NCI-H2029 (cell line): ENCODE measurements around the gene RAD9B.
"Not testable (repeated sequence)": the region's sequence is repeated elsewhere in the genome, so short reads cannot be mapped to it uniquely, and the experiment has no call there.

ENCODE experiments used
- DNase-seq: peaks from one replicate; lab custom pipeline; 2025; lab: John Stamatoyannopoulos, UW

RAD9B gene

GRCh38 chr12:110501752-110502738 lies at the start of gene RAD9B, which contains the start of gene VPS29:
RAD9B (plus strand) TSS chr12:110502331; CDS start chr12:110502338, 7 bp downstream.
VPS29 (minus strand) TSS chr12:110502111; CDS start chr12:110502051, 60 bp downstream.
- peak; percentile 99 for DNase-seq

GRCh38 chr12:110453569-110454296 lies 48.4 kb upstream of the RAD9B start:
- no peak for DNase-seq

- no peak for DNase-seq
Observed at GRCh38 chr12:110458756-110459155, 43.4 kb upstream of the RAD9B start.

GRCh38 chr12:110461189-110461588 lies 40.9 kb upstream of the RAD9B start:
- DNase-seq = not testable (repeated sequence)

- no peak for DNase-seq
Observed at GRCh38 chr12:110465024-110465423, 37.1 kb upstream of the RAD9B start.

GRCh38 chr12:110465765-110466164 lies 36.4 kb upstream of the RAD9B start:
- not testable (repeated sequence) for DNase-seq

- DNase-seq = no peak
Observed at GRCh38 chr12:110466791-110467190, 35.3 kb upstream of the RAD9B start.

GRCh38 chr12:110467847-110468213 lies 34.3 kb upstream of the RAD9B start:
- no peak for DNase-seq

- DNase-seq = peak; percentile 96
Observed at GRCh38 chr12:110468214-110469048, 33.7 kb upstream of the RAD9B start, which contains the start of the genes FAM216A and GPN3. FAM216A (plus strand) TSS chr12:110468845; CDS start chr12:110468876, 31 bp downstream. GPN3 (minus strand) TSS chr12:110468257; CDS start chr12:110468203, 54 bp downstream.

GRCh38 chr12:110475426-110475825 lies 26.7 kb upstream of the RAD9B start:
- DNase-seq = no peak

GRCh38 chr12:110498984-110499706 lies 3.0 kb upstream of the RAD9B start:
- no peak for DNase-seq

GRCh38 chr12:110501399-110501751 lies 756 bp upstream of the RAD9B start:
- DNase-seq = peak; percentile 71

- DNase-seq = no peak
Observed at GRCh38 chr12:110503432-110503831, 1.3 kb downstream of the RAD9B start.

GRCh38 chr12:110505332-110505731 lies 3.2 kb downstream of the RAD9B start:
- no peak for DNase-seq

- DNase-seq = no peak
Observed at GRCh38 chr12:110508071-110508586, 6.0 kb downstream of the RAD9B start.

- DNase-seq = no peak
Observed at GRCh38 chr12:110513842-110514241, 11.7 kb downstream of the RAD9B start.

- DNase-seq = no peak
Observed at GRCh38 chr12:110514363-110514762, 12.2 kb downstream of the RAD9B start.

- DNase-seq = no peak
Observed at GRCh38 chr12:110516995-110517394, 14.9 kb downstream of the RAD9B start.

- not testable (repeated sequence) for DNase-seq
Observed at GRCh38 chr12:110518014-110518413, 15.9 kb downstream of the RAD9B start.

GRCh38 chr12:110520876-110521712 lies 19.0 kb downstream of the RAD9B start:
- not testable (repeated sequence) for DNase-seq
